Measurements from ENCODE around the gene SYCN.
"Not testable (repeated sequence)": the region's sequence is repeated elsewhere in the genome, so short reads cannot be mapped to it uniquely, and the experiment has no call there.

Gene SYCN, protein sequence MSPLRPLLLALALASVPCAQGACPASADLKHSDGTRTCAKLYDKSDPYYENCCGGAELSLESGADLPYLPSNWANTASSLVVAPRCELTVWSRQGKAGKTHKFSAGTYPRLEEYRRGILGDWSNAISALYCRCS

DNA sequence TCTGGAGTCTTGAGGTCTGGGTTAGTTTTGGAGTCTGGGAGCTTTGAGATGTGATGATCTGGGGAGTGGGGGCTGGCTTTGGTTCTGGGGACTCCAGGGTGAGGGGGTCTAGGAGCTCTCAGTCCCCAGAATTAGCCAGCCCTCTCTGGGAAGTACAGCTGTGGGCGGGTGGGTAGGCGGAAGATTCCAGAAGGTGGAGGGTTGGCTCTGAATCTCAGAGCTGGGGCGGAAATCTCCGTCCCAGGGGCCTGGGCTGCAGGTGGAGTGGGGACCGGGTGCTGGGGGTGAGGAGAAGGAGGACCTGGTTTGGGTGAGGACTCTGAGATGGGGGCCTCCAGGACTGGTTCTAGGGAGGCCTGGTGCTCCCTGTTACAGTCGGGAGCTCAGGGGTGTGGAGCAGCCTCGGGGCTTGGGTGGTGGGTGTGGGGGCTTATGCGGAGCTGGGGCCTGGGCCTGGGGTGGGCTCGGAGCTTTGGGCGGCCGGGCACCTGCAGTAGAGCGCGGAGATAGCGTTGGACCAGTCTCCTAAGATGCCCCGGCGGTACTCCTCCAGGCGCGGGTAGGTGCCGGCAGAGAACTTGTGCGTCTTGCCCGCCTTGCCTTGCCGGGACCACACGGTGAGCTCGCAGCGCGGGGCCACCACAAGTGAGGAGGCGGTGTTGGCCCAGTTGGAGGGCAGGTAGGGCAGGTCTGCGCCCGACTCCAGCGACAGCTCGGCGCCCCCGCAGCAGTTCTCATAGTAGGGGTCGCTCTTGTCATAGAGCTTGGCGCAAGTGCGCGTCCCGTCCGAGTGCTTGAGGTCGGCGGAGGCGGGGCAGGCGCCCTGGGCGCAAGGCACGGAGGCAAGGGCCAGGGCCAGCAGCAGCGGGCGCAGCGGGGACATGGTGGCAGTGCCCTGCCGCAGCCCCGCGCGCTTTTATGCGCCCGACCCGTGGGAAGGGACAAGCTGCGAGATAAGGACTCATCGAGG is at the start of gene SYCN:
Gene SYCN, minus strand, starts transcription at position 892 of the 970 bp plus-strand sequence. Its CDS starts 9 bp downstream, at position 883.
- no peak for DNase-seq (ENCODE audit: low read depth in 2 of 2)

- DNase-seq (ENCODE audit: low read depth in 2 of 2), result no peak
Measured at GRCh38 chr19:39253374-39254149, 49.5 kb upstream of the SYCN start.

GRCh38 chr19:39252458-39252857 is 48.4 kb upstream of the SYCN start:
- DNase-seq (ENCODE audit: low read depth in 2 of 2), result no peak

- no peak for DNase-seq (ENCODE audit: low read depth in 2 of 2)
Measured at GRCh38 chr19:39251846-39252245, 47.8 kb upstream of the SYCN start.

DNA sequence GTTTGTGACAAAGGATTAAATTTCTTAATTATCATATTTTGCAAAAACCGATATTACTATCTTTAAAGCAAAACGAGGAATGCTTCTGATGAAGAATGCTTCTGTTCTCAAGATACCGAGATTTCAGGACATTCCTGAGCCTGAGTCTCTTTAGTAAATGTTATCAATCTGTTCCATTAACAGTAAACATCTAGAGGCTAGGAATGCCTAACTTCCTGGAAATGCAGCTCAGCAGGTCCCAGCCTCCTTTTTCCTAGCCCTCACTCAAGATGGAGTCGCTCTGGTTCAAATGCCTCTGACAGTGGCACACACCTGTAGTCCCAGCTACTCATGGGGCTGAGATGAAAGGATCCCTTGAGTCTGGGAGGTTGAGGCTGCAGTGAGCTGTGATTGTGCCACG is 47.0 kb upstream of the SYCN start:
- no peak for DNase-seq (ENCODE audit: low read depth in 2 of 2)

GRCh38 chr19:39248806-39249205 is 44.7 kb upstream of the SYCN start, which contains the start of gene IFNL4:
TSS of gene IFNL4 (minus strand) at chr19:39248856.
- no peak for DNase-seq (ENCODE audit: low read depth in 2 of 2)

DNA sequence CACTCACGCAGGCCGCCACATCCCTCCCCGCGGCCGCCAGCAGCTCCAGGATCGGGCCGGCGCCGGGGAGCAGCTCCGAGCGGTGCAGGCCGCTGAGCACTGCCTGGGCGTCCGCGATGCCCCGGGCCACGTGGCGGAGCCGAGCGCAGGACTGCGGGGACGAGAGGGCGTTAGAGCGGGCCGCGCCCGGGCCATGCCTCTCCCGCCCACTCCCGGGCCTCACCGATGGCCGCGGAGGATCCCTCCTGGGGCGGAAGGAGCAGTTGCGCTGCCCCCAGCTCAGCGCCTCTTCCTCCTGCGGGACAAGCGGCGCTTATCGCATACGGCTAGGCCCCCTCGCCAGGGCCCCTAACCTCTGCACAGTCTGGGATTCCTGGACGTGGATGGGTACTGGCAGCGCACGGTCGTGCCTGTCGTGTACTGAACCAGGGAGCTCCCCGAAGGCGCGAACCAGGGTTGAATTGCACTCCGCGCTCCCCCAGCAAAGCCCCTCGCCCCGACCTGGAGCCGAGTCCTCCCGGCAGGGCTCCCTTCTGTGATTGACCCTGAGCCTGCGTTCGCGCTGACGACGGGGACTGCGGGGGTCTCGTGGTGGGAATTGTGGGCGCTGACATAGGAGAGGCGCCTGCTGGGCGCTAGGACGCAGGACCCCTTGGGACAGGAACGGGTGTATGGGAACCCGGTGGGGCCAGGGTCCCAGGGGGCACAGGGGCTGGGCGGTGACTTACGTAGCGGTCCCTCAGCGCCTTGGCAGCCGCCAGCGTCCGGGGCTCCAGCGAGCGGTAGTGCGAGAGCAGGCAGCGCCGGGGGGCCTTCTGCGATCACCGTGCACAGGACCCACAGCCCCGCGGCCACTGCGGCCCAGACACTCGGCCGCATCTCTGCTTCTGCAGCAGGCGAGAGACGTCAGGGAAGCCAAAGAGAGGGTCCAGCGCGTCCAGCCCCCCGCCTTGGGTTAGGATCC is 43.9 kb upstream of the SYCN start:
- no peak for DNase-seq (ENCODE audit: low read depth in 2 of 2)

DNA sequence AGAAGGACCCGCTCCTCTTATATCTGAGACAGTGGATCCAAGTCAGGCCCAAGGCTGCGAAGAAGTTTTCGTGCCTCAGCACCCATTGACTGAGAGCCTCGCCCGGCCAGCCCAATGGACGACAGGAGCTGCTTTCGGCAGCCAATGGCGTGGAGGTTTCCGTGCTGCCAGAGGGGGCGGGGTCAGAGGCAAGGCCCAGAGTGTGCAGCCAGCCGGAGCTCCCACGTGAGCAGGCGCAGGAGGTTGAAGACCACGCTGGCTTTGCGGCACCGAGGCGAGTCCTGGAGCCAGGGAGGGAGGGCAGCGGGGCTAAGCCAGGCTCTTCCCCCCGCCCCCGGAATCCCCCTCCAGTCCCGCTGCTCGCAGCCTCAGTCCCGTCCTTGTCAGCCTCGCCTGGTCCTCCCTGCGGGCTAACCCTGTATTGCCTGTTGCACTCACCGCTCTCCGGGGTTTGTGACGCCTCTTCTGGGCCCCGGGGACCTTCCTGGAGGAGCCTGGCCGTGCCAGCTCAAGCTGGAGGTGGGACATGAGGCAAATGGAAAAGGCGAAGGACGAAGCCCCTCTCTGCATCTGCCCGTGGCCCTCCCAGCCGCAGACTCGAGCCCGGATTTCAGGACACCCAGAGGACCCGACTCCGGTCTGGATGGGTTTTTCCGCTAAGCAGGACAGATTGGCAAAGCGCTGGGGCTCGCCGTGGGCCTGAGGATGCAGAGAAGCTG is 43.0 kb upstream of the SYCN start:
- DNase-seq (ENCODE audit: low read depth in 2 of 2), result peak in 1 of 2 donors; percentile 33

GRCh38 chr19:39245166-39245565 is 41.1 kb upstream of the SYCN start:
- not testable (repeated sequence) for DNase-seq (ENCODE audit: low read depth in 2 of 2)

GRCh38 chr19:39244410-39245100 is 40.5 kb upstream of the SYCN start, which contains the start of gene IFNL3:
TSS of gene IFNL3 (minus strand) at chr19:39245006. CDS start at chr19:39244967, 39 bp downstream.
- DNase-seq (ENCODE audit: low read depth in 2 of 2), result not testable (repeated sequence)

DNA sequence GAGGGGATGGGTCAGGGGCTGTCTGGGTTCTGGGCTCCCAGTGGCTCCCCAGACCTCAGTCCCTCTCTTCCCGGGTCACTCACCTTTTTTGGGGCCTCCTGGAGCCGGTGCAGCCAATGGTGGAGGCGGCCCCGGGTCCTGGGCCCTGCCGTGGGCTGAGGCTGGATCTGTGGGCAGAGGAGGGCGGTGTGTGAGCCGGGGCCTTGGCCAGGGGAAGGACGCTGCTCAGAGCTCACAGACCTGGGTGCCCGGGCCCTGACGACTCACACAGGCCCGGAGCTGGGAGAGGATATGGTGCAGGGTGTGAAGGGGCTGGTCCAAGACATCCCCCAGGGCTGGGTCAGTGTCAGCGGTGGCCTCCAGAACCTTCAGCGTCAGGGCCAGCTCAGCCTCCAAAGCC is 39.7 kb upstream of the SYCN start:
- not testable (repeated sequence) for DNase-seq (ENCODE audit: low read depth in 2 of 2)

GRCh38 chr19:39240421-39240820 is 36.4 kb upstream of the SYCN start:
- no peak for DNase-seq (ENCODE audit: low read depth in 2 of 2)

DNA sequence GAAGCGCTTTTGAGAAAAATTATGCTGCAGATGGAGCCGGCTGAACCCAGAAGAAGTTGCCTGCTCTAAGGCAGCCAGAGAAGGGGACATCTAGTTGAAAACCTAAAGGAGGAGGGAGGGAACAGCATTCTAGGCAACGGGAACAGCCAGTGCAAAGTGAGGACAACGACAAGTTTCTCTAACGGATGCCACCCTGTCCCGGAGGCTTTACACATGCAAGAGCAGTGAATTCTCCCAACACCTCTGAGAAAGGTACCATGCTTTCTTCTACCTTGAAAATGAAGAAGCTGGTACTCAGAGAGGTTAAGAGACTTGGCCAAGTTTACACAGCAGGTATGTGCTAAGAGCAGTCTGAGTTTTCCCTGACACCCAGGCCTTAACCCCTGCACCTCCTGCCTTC is 34.9 kb upstream of the SYCN start:
- DNase-seq (ENCODE audit: low read depth in 2 of 2), result no peak

DNA sequence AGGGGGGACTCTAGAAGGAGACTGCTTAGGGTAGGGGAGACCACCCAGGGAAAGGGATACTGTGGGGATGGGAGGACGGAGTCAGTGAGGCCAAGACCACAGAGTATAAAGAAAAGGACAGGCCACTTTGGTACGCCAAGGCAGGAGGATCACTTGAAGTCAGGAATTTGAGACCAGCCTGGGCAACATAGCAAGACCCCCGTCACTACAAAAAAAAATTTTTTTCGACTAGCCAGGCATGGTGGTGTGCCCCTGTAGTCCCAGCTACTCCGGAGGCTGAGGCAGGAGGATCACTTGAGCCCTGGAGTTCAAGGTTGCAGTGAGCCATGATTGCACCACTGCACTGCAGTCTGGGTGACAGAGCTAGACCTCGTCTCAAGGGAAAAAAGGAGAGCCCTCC is 34.1 kb upstream of the SYCN start:
- no peak for DNase-seq (ENCODE audit: low read depth in 2 of 2)

DNA sequence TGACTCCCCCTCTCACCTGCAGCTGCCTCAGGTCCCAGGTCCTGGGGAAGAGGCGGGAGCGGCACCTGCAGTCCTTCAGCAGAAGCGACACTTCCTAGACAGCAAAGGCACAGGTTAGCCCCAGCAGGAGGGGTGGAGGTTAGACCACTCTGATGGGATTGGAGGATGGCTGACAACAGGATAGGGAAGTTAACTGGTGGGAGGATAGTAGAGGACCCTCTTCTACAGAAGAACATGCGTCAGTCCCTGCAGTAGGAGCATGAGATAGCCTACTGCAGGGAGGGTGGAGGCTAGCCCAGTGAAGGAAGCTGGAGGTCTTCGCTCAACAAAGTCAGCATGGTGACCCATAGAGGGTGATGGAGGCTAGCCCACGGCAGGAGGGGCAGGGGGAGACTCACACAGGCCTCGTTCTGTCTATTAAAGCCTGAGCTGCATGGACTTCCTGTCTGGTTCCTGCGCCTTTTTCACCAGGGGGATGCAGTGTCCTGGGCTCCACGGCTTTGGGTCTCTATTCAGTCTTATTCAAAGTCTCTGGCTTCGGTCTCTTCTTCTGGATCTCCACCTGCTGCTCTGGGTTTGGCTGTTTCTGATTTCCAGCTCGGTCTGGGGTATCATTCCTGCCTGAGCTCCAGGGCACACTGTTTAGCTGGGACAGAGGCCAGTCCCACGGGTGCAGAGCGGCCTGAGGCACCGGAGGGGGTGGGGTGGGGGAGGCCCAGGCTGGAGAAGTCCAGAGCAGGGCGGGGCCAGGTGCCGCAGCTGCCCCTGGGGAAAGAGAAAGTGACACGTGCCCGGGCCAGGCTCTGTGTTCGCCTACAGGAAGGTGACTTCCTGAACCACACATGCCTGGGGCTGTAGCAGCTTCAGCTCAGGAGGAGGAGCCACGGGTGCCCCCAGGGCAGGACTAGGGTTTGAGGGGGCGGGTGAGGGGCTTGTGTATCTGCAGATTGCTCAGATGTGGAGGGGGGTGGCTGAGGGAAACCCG is 33.4 kb upstream of the SYCN start:
- DNase-seq (ENCODE audit: low read depth in 2 of 2), result peak in 1 of 2 donors; percentile 28

DNA sequence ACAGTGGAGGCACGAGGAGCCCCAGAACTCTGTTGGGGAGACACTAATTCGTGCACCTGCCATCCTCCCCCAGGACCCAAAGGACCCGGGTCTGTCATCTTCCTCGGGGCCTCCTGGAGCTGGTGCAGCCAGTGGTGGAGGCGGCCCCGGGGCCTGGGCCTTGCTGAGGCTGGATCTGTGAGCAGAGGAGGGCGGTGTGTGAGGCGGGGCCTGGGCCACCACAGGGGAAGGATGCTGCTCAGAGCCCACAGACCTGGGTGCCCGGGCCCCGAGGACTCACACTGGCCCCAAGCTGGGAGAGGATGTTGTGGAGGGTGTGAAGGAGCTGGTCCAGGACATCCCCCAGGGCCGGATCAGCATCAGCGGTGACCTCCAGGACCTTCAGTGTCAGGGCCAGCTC is 32.5 kb upstream of the SYCN start:
- DNase-seq (ENCODE audit: low read depth in 2 of 2), result no peak

- no peak for DNase-seq (ENCODE audit: low read depth in 2 of 2)
Measured at GRCh38 chr19:39232708-39233107, 28.6 kb upstream of the SYCN start.

GRCh38 chr19:39230096-39230764 is 26.2 kb upstream of the SYCN start:
- no peak for DNase-seq (ENCODE audit: low read depth in 2 of 2)

Data from stimulated activated CD8-positive, alpha-beta memory T cell treated with anti-CD3 and anti-CD28 coated beads, Interleukin-2, amount 100 ng/mL, for 48 hours (primary cell).